ENCODE data around the gene PLA2G10.

DNA sequence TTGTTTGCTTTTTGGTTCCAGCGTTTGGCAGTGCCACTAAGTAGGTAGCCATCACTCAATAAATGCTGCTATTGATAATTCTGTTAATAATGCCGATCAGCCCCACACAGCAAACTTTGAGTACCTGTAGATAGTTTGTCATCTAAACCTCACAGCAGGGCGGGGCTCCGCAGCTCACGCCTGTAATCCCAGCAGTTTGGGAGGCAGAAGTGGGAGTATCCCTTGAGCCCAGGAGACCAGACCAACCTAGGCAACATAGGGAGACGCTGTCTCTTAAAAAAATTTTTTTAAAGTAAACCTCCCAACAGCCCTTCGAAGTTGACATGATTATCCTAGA, 59.8 kb downstream of the PLA2G10 start:
- TF ChIP-seq, protein P1, sequence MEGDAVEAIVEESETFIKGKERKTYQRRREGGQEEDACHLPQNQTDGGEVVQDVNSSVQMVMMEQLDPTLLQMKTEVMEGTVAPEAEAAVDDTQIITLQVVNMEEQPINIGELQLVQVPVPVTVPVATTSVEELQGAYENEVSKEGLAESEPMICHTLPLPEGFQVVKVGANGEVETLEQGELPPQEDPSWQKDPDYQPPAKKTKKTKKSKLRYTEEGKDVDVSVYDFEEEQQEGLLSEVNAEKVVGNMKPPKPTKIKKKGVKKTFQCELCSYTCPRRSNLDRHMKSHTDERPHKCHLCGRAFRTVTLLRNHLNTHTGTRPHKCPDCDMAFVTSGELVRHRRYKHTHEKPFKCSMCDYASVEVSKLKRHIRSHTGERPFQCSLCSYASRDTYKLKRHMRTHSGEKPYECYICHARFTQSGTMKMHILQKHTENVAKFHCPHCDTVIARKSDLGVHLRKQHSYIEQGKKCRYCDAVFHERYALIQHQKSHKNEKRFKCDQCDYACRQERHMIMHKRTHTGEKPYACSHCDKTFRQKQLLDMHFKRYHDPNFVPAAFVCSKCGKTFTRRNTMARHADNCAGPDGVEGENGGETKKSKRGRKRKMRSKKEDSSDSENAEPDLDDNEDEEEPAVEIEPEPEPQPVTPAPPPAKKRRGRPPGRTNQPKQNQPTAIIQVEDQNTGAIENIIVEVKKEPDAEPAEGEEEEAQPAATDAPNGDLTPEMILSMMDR (IDR thresholded peaks at IDR 0.05) = no peak
- no peak for TF ChIP-seq NFATC4 (CRISPR knock-in tag; IDR thresholded peaks at IDR 0.05)
- no peak for TF ChIP-seq ATF1 (CRISPR knock-in tag; IDR thresholded peaks at IDR 0.05)
- TF ChIP-seq USF2 (CRISPR knock-in tag; IDR thresholded peaks at IDR 0.05) = no peak
- no peak for TF ChIP-seq ZNF232 (CRISPR knock-in tag; IDR thresholded peaks at IDR 0.05)
- no peak for TF ChIP-seq ZBTB21 (CRISPR knock-in tag; IDR thresholded peaks at IDR 0.05; ENCODE audit: borderline replicate concordance)
- TF ChIP-seq ATF6 (CRISPR knock-in tag; IDR thresholded peaks at IDR 0.05) = no peak
- no peak for TF ChIP-seq ZSCAN18 (CRISPR knock-in tag; IDR thresholded peaks at IDR 0.05)
- no peak for TF ChIP-seq CREB1 (CRISPR knock-in tag; IDR thresholded peaks at IDR 0.05)
- no peak for TF ChIP-seq E2F5 (CRISPR knock-in tag; IDR thresholded peaks at IDR 0.05)
- no peak for TF ChIP-seq NR2C2 (CRISPR knock-in tag; IDR thresholded peaks at IDR 0.05)
- TF ChIP-seq IRF1 (CRISPR knock-in tag; IDR thresholded peaks at IDR 0.05) = no peak
